NK-92 treated with Interleukin-12 subunit alpha and Interleukin-12 subunit beta, amount 100 ng/mL, for 24 hours (cell line): ENCODE results near the gene TENT4A.

ENCODE experiments used
- DNase-seq: peaks from one replicate; lab custom pipeline; 2025; lab: John Stamatoyannopoulos, UW

Gene TENT4A

GRCh38 chr5:6804766-6805501, 91.7 kb downstream of the TENT4A start:
- DNase-seq: no peak

GRCh38 chr5:6805841-6806240, 92.6 kb downstream of the TENT4A start:
- no peak for DNase-seq
